SW480 (cell line): Measurements from ENCODE around the gene CFHR1.

Source experiments
- DNase-seq: peaks from one replicate; pipeline ENCODE4 v3.0.0-alpha.2; 2016; ENCODE audit warnings: low spot score

Gene CFHR1

DNA sequence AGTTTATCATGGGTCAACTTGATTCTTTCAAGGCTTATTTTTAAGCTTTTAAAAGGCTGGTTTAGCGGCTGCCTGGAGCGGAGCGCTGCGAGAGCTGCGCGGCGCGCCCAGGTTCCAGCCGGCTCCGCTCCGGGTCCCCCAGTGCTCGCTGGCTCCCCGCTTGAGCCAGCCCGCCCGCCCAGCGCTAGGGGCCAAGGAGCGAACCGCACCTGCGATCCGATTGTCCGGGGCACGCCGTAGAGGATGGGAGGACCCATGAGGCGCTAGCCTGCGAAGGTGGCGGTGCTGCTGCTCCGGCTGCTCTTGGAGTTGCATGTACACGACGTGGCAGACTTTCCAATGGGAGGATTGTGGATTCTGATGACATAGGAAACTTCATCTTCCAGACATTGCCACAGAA, 58.4 kb downstream of the CFHR1 start:
- no peak for DNase-seq
